ENCODE data around the gene PDE1C.
"Not testable (repeated sequence)": the region's sequence is repeated elsewhere in the genome, so short reads cannot be mapped to it uniquely, and the experiment has no call there.

PDE1C gene

DNA sequence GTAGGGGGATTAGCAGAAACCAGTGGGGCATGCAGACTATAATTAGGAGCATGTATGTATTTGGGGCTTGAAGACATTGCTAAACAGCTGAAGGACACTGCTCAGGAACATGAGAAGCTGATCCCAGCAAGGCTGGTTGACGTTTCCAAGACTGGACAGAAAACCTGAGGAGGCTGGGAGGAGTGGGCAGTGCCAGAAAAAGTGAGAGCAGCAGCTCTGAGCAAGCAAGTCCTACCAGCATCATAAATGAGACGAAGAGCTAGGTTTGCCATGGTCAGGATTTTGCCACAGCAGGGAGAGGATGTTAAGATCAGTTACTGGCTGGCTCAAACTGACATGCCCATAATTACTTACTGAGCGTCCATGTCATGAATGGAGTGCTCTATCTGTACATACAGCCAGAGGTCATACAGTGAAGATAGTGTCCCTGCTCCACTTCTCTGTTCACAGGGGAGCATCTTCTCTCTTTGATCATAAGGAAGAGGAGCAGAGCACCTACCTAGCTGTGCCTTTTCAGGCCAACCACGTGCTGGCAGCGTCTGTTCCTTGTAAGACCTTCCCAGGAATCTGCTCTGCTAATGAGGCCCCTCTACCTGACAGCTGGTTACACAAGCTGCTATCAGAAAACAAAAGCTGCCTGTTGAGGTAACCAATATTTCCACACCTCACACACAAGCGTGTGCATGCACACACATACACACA, 44.7 kb downstream of the PDE1C start:
- Histone ChIP-seq H3K36me3 (ENCODE audit: control insufficient read depth, insufficient read depth, low read length) (no peaks in the 10 kb centered on the region), H3K9ac (ENCODE audit: low read length) (no peak overlapping the region), H3K4me3 (ENCODE audit: low read depth, low read length) (no peak overlapping the region), H3K27ac (ENCODE audit: low read depth, low read length) (no peak overlapping the region), H3K9me3 (ENCODE audit: control insufficient read depth, insufficient read depth, low read depth, low read length) (no peaks in the 10 kb centered on the region), H3K4me1 (ENCODE audit: control insufficient read depth, insufficient read depth, low read length) (no peaks in the 10 kb centered on the region), H3K27me3 (ENCODE audit: control insufficient read depth, insufficient read depth, low read length) (no peaks in the 10 kb centered on the region)

DNA sequence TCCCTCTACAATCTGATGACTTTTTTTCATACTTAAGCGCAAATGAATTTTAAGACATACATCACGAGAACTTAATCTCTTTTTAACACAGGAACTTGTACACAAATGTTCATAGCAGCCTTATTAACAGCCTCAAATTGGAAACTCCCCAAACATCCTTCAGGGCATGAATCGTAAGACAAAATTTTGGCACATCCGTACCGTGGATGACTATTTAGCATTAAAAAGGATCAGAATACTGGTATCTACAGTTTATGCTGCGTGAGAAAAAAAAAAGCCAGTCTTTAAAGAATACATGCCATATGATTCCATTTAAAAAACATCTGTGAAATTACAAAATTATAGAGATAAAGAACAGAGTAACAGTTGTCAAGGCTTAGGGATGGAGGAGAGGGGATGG, 46.8 kb downstream of the PDE1C start:
- H3K27ac ChIP-seq (ENCODE audit: low read depth, low read length), result no peak overlapping the region
- no peaks in the 10 kb centered on the region for H3K4me1 ChIP-seq (ENCODE audit: control insufficient read depth, insufficient read depth, low read length)
- no peak overlapping the region for H3K9ac ChIP-seq (ENCODE audit: low read length)
- H3K36me3 ChIP-seq (ENCODE audit: control insufficient read depth, insufficient read depth, low read length), result no peaks in the 10 kb centered on the region
- H3K4me3 ChIP-seq (ENCODE audit: low read depth, low read length), result no peak overlapping the region
- no peaks in the 10 kb centered on the region for H3K27me3 ChIP-seq (ENCODE audit: control insufficient read depth, insufficient read depth, low read length)
- 0 out of 2 replicates have a peak, but pooled peaks cover under 1% of the 10 kb centered on the region for H3K9me3 ChIP-seq (ENCODE audit: control insufficient read depth, insufficient read depth, low read depth, low read length)

DNA sequence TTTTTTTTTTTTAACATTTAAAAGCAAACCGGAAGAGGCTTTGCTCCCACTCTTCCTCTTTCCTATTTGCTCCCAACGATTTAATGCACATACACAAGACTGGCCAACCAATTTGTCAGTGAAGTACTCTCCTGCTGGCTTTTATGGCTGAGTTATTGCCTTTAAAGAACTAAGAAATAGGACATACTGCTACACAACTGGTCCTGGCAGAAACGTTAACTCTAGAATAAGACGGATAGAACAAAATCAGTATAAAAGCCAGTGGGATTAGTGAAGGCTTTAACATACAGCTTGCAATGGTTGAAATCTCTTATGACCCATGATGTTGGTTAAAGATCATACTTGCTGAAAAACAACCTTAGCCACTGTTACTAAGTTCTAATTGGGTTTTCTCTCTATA, 47.2 kb downstream of the PDE1C start:
- Histone ChIP-seq H3K9me3 (ENCODE audit: control insufficient read depth, insufficient read depth, low read depth, low read length) (0 out of 2 replicates have a peak, but pooled peaks cover 2% of the 10 kb centered on the region), H3K4me1 (ENCODE audit: control insufficient read depth, insufficient read depth, low read length) (no peaks in the 10 kb centered on the region), H3K27me3 (ENCODE audit: control insufficient read depth, insufficient read depth, low read length) (no peaks in the 10 kb centered on the region), H3K9ac (ENCODE audit: low read length) (no peak overlapping the region), H3K4me3 (ENCODE audit: low read depth, low read length) (no peak overlapping the region), H3K36me3 (ENCODE audit: control insufficient read depth, insufficient read depth, low read length) (no peaks in the 10 kb centered on the region), H3K27ac (ENCODE audit: low read depth, low read length) (no peak overlapping the region)

DNA sequence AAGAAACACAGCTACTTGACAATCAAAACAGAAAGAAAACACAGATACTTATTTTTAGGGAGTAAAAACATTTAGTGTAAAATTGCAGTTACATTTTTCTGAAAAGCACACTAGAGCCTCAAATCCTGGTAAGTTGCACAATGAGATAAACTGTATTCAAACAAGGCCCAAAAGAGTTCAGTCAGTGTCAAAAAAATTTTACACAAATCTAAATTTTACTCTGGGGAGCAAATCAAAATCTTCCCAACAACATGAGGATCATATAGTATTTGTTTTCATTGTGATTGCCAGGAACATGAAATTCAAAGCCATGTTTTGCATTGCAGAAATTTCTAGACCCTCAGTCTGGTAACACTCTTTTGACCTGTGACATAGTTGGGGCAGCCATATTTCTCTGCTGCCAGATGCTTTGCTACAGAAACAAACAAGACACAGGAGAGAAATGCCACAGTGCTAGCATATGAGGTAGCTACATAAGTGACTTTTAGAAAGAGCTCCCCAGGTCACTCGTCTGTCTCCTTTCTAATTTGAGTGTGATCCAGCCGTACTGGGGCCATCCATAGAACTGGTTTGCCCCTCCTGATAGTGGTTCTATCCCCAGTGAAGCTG, 49.6 kb downstream of the PDE1C start:
- no peak overlapping the region for H3K9ac ChIP-seq (ENCODE audit: low read length)
- no peaks in the 10 kb centered on the region for H3K27me3 ChIP-seq (ENCODE audit: control insufficient read depth, insufficient read depth, low read length)
- H3K4me3 ChIP-seq (ENCODE audit: low read depth, low read length), result no peak overlapping the region
- H3K27ac ChIP-seq (ENCODE audit: low read depth, low read length), result no peak overlapping the region
- no peaks in the 10 kb centered on the region for H3K4me1 ChIP-seq (ENCODE audit: control insufficient read depth, insufficient read depth, low read length)
- no peaks in the 10 kb centered on the region for H3K36me3 ChIP-seq (ENCODE audit: control insufficient read depth, insufficient read depth, low read length)
- 0 out of 2 replicates have a peak, but pooled peaks cover 2% of the 10 kb centered on the region for H3K9me3 ChIP-seq (ENCODE audit: control insufficient read depth, insufficient read depth, low read depth, low read length)

DNA sequence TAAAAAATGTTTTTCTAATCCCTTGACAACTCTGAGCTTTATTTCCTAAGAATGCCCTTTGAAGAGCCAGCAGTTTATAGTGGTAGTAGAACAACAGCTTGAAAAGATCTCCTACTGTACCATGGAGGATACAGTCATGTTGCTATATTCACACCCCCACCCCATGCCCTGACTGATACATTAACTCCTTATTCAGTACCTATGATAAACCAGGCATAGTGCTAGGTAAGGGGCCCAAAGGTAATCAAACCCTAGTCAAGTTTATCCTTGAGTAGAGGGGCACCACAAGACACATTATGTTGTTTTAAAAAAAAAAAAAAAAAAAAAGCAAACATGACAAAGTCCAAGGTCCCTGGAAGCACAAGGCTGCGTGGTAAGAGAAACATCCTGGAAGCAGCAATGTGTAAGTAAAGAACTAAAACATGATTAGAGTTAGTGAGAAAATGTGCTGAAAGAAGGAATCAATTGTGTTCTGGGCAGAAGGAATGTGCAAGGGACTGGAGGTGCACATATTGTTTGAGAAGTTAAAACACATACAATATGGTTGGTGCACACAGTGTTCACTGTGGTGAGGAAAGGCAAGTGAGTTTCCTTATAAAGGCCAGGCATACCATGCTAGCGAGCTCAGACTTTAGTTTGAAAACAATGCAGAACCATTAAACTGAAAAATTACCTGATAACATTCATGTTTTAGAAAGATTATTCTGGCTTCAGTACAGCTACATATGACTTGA, 51.2 kb downstream of the PDE1C start:
- 0 out of 2 replicates have a peak, but pooled peaks cover 2% of the 10 kb centered on the region for H3K9me3 ChIP-seq (ENCODE audit: control insufficient read depth, insufficient read depth, low read depth, low read length)

DNA sequence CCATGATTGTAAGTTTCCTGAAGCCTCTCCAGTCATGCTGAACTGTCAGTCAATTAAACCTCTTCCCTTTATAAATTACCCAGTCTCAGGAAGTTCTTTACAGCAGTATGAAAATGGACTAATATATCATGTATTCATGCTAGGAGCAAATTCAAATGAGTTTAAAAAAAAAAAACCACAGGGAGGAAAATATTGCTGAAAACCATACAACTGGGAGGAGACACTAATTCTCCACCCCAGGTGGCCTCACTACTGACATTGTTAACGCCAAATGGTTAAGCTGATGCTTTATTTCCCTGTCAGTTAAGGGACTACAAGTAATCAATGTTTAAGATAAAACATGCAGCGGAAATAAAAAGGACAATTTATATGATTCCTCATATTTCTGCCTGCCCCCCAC, 55.1 kb downstream of the PDE1C start:
- H3K27ac ChIP-seq (ENCODE audit: low read depth, low read length), result no peak overlapping the region
- no peaks in the 10 kb centered on the region for H3K36me3 ChIP-seq (ENCODE audit: control insufficient read depth, insufficient read depth, low read length)
- H3K4me1 ChIP-seq (ENCODE audit: control insufficient read depth, insufficient read depth, low read length), result no peaks in the 10 kb centered on the region
- no peak overlapping the region for H3K4me3 ChIP-seq (ENCODE audit: low read depth, low read length)
- H3K27me3 ChIP-seq (ENCODE audit: control insufficient read depth, insufficient read depth, low read length), result no peaks in the 10 kb centered on the region
- H3K9ac ChIP-seq (ENCODE audit: low read length), result no peak overlapping the region
- peaks cover 15% of the 10 kb centered on the region; the same call in 1 of the 2 replicates for H3K9me3 ChIP-seq (ENCODE audit: control insufficient read depth, insufficient read depth, low read depth, low read length)

More for the DNA sequence above, 51.2 kb downstream of the PDE1C start:
- no peaks in the 10 kb centered on the region for H3K4me1 ChIP-seq (ENCODE audit: control insufficient read depth, insufficient read depth, low read length)
- no peaks in the 10 kb centered on the region for H3K27me3 ChIP-seq (ENCODE audit: control insufficient read depth, insufficient read depth, low read length)
- H3K4me3 ChIP-seq (ENCODE audit: low read depth, low read length), result no peak overlapping the region
- H3K27ac ChIP-seq (ENCODE audit: low read depth, low read length), result no peak overlapping the region
- no peaks in the 10 kb centered on the region for H3K36me3 ChIP-seq (ENCODE audit: control insufficient read depth, insufficient read depth, low read length)
- H3K9ac ChIP-seq (ENCODE audit: low read length), result no peak overlapping the region

DNA sequence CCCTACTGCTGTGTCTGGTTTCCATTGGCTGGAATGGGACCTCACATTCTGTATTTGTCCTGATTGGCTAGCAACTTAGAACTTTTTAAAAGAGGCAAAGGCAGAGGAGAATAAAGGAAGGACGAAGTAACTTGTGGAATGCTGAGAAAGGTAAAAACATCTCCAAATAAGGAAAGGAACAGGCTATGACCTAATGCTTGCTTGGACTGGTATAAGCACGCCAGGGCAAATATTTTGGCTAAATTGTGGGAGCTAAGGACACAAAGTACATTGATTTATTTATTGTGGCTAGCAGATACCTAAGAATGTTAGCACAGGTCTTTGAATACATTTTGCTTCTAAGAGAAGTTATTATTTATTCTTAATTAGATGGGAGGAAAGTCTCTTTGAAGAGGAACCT, 56.7 kb downstream of the PDE1C start:
- not testable (repeated sequence) for H3K4me3 ChIP-seq (ENCODE audit: low read depth, low read length); H3K27me3 ChIP-seq (ENCODE audit: control insufficient read depth, insufficient read depth, low read length); H3K4me1 ChIP-seq (ENCODE audit: control insufficient read depth, insufficient read depth, low read length); H3K9ac ChIP-seq (ENCODE audit: low read length); H3K36me3 ChIP-seq (ENCODE audit: control insufficient read depth, insufficient read depth, low read length); H3K27ac ChIP-seq (ENCODE audit: low read depth, low read length)
- H3K9me3 ChIP-seq (ENCODE audit: control insufficient read depth, insufficient read depth, low read depth, low read length), result peaks cover 15% of the 10 kb centered on the region; the same call in 1 of the 2 replicates

DNA sequence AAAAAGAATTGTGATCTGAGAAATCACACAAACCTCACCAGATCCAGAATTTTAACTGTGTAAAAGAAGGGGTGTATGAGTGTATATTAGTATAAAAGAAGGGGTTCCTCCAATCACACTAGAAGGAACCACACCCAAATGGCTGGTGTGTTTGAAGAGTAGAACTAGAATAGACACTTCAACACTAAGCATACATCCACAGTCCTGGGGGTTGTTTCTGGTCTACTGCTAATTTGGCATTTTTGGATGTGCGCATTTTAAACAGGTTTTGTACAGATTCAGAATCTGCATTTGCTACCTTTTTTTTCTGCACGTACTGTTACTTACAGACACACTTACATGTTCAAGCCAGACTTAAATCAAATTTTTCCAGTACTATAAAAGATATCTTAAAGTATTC, 64.6 kb downstream of the PDE1C start:
- H3K27ac ChIP-seq (ENCODE audit: low read depth, low read length), result no peak overlapping the region
- no peak overlapping the region for H3K4me3 ChIP-seq (ENCODE audit: low read depth, low read length)
- H3K4me1 ChIP-seq (ENCODE audit: control insufficient read depth, insufficient read depth, low read length), result no peaks in the 10 kb centered on the region
- no peak overlapping the region for H3K9ac ChIP-seq (ENCODE audit: low read length)
- H3K36me3 ChIP-seq (ENCODE audit: control insufficient read depth, insufficient read depth, low read length), result no peaks in the 10 kb centered on the region
- peaks cover 16% of the 10 kb centered on the region for H3K9me3 ChIP-seq (ENCODE audit: control insufficient read depth, insufficient read depth, low read depth, low read length)
- no peaks in the 10 kb centered on the region for H3K27me3 ChIP-seq (ENCODE audit: control insufficient read depth, insufficient read depth, low read length)

DNA sequence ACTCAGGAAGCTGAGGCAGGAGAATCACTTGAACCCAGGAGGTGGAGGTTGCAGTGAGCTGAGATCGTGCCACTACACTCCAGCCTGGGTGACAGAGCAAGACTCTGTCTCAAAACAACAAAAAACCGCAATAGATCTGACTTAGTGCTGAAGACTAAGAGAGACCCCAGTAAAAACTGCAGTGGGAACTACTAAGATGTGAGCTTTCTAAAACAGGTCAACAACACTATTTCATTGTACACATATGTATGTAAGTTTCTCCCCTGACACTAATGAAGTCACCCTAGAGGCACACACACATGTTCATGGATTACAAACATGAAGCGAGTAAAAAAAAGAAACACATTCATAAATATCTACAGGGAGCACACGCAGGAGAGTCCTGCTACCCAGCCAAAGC, 68.3 kb downstream of the PDE1C start:
- H3K27me3 ChIP-seq (ENCODE audit: control insufficient read depth, insufficient read depth, low read length), result no peaks in the 10 kb centered on the region
- H3K9me3 ChIP-seq (ENCODE audit: control insufficient read depth, insufficient read depth, low read depth, low read length), result peaks cover 16% of the 10 kb centered on the region
- no peak overlapping the region for H3K9ac ChIP-seq (ENCODE audit: low read length)
- H3K36me3 ChIP-seq (ENCODE audit: control insufficient read depth, insufficient read depth, low read length), result no peaks in the 10 kb centered on the region
- no peak overlapping the region for H3K27ac ChIP-seq (ENCODE audit: low read depth, low read length)
- H3K4me3 ChIP-seq (ENCODE audit: low read depth, low read length), result no peak overlapping the region
- no peaks in the 10 kb centered on the region for H3K4me1 ChIP-seq (ENCODE audit: control insufficient read depth, insufficient read depth, low read length)

DNA sequence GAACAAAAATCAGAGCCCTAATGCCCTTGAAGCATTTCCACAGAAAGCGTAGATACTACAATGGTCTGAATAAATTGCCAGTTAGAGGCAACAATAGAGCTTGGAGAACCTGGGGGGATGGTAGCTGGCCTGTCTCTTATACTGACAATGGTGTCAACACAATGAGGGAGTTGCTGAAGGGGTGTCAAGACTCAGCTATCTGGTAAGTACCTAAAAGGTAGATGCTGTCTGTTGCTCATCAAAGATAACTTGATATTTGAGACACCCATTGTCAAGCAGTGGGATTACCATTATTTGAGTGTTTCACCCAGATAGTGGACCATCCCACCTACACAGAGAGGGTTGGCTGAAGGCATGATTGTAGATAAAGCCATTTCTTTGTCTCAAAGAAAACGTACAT, 72.8 kb downstream of the PDE1C start:
- H3K4me1 ChIP-seq (ENCODE audit: control insufficient read depth, insufficient read depth, low read length), result no peaks in the 10 kb centered on the region
- peaks cover 10% of the 10 kb centered on the region for H3K9me3 ChIP-seq (ENCODE audit: control insufficient read depth, insufficient read depth, low read depth, low read length)
- no peak overlapping the region for H3K27ac ChIP-seq (ENCODE audit: low read depth, low read length)
- no peaks in the 10 kb centered on the region for H3K36me3 ChIP-seq (ENCODE audit: control insufficient read depth, insufficient read depth, low read length)
- H3K9ac ChIP-seq (ENCODE audit: low read length), result no peak overlapping the region
- H3K27me3 ChIP-seq (ENCODE audit: control insufficient read depth, insufficient read depth, low read length), result no peaks in the 10 kb centered on the region
- H3K4me3 ChIP-seq (ENCODE audit: low read depth, low read length), result no peak overlapping the region

DNA sequence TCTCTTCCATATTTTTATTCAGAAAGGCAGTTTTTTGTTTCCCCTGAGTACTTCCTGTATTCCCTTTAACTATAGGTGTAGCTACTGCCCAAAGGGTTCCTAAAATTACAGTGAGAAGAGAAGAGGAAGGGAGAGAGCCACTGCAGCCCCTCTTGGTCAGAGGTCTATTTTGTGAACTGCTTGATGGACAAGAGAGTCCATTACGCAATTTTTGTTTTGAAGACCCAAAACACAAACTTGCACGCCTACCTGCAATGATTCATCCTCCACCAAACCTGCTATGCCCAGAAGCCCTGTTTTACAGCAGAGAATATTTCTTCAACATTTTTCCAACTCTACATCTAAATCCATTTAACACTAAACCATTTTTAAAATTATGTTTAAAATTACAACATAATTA, 75.1 kb downstream of the PDE1C start:
- no peaks in the 10 kb centered on the region for H3K9me3 ChIP-seq (ENCODE audit: control insufficient read depth, insufficient read depth, low read depth, low read length)

More for the DNA sequence above, 75.1 kb downstream of the PDE1C start:
- Histone ChIP-seq H3K27ac (ENCODE audit: low read depth, low read length) (no peak overlapping the region), H3K4me3 (ENCODE audit: low read depth, low read length) (no peak overlapping the region), H3K9ac (ENCODE audit: low read length) (no peak overlapping the region), H3K27me3 (ENCODE audit: control insufficient read depth, insufficient read depth, low read length) (no peaks in the 10 kb centered on the region), H3K4me1 (ENCODE audit: control insufficient read depth, insufficient read depth, low read length) (no peaks in the 10 kb centered on the region), H3K36me3 (ENCODE audit: control insufficient read depth, insufficient read depth, low read length) (no peaks in the 10 kb centered on the region)

Measured in HUES6 (cell line).